GM19239 (cell line): Measurements from ENCODE around the gene SUB1.
"Not testable (repeated sequence)": the region's sequence is repeated elsewhere in the genome, so short reads cannot be mapped to it uniquely, and the experiment has no call there.

Experiments used
- DNase-seq: peaks from one replicate; pipeline ENCODE4 v3.0.0; 2011; ENCODE audit warnings: low spot score; ENCODE audit not compliant: insufficient read length
- FAIRE-seq: peaks from 2 replicates; lab custom pipeline; 2011; peaks lifted over from hg19 to GRCh38; lab: Jason Lieb, UNC

Gene SUB1

DNA sequence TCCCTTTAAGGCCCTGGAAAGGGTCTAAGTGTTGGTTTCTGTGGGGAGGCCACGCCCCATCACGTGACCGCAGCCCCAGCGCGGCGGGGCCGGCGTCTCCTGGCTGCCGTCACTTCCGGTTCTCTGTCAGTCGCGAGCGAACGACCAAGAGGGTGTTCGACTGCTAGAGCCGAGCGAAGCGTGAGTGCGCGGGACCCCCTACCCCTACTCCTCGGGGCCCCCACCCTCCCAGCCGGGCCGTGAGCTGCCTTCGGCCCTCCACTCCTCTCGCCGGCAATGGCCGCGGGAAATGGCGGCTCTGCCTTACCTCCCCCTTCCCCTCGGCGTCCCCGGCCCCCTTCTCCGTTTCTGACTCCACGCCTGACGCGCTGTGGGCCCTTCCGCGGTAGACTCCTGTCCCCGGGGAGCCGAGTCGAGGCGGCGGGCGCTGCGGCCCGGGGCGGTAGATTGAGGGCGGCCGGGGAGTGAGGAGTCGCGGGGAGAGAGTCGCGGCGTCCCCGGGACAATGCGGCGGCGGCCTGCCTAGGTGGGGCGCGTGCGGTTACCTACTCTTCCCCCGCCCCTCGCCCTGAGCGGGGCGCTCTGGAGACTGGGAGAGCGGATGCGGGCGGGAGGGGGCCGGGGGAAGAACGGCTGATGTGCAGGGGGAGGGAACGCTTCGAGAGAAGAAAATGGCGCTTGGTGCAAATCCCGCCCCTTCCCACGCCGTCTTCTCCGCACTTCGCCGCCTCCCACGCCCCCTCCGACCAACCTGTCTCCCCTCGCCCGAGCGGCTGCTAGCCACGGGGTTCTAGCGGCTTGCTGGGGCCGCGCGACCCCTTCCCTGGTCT, at the start of gene SUB1:
Gene SUB1, plus strand, starts transcription at position 112 of the 830 bp plus-strand sequence. CDS start 2,956 bp downstream, outside the sequence.
- FAIRE-seq (peak; percentile 83), DNase-seq (peak; percentile 62)

DNA sequence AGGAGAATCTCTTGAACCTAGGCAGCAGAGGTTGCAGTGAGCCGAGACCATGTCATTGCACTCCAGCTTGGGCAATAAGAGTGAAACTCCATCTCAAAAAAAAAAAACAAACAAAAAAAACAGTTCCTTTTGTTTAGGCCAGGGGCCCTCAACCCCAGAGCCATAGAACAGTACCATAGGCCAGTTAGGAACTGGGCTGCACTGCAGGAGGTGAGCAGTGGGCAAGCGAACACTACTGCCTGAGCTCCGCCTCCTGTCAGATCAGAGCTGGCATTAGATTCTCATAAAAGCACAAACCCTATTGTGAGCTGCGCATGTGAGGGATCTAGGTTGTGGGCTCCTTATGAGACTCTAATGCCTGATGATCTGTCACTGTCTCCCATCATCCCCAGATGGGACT, 49.1 kb upstream of the SUB1 start:
- no peak for DNase-seq
- peak; percentile 54 for FAIRE-seq

GRCh38 chr5:32537437-32538029, 47.8 kb upstream of the SUB1 start:
- DNase-seq, result not testable (repeated sequence)

DNA sequence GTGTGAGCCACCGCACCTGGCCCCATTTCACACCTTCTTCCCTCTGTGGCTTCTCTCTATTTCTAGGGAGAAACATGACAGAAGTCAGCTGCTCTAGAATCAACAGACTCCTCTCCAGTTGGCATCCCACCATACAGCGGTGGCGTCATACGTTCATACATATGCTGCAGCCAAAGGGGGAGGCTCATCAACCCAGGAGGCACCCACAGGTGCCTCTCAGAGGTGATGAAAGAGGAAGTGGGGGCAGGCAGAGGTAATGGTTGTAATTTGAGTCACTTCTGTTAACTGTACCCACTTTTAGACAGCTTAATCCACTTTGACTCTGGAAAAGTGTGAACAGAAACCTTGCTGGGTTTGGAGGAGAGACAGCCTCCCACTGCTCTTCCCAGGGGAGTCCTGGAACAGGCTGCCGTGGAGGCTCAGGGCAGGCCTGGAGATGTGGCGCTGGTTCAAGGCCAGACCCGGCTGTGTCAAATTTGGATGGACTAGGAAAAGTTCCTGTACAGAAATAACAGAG, 47.3 kb upstream of the SUB1 start:
- DNase-seq (no peak), FAIRE-seq (peak; percentile 82)

More at GRCh38 chr5:32537437-32538029, 47.8 kb upstream of the SUB1 start:
- FAIRE-seq, result not testable (repeated sequence)

GRCh38 chr5:32539981-32540845, 45.1 kb upstream of the SUB1 start:
- DNase-seq (no peak), FAIRE-seq (peak; percentile 18)

- no peak for DNase-seq
- FAIRE-seq, result peak; percentile 14
Measured at GRCh38 chr5:32541241-32541640, 44.1 kb upstream of the SUB1 start.

GRCh38 chr5:32542216-32543059, 42.9 kb upstream of the SUB1 start:
- DNase-seq (no peak), FAIRE-seq (peak; percentile 93)

GRCh38 chr5:32543291-32543690, 42.1 kb upstream of the SUB1 start:
- FAIRE-seq (no peak), DNase-seq (no peak)

DNA sequence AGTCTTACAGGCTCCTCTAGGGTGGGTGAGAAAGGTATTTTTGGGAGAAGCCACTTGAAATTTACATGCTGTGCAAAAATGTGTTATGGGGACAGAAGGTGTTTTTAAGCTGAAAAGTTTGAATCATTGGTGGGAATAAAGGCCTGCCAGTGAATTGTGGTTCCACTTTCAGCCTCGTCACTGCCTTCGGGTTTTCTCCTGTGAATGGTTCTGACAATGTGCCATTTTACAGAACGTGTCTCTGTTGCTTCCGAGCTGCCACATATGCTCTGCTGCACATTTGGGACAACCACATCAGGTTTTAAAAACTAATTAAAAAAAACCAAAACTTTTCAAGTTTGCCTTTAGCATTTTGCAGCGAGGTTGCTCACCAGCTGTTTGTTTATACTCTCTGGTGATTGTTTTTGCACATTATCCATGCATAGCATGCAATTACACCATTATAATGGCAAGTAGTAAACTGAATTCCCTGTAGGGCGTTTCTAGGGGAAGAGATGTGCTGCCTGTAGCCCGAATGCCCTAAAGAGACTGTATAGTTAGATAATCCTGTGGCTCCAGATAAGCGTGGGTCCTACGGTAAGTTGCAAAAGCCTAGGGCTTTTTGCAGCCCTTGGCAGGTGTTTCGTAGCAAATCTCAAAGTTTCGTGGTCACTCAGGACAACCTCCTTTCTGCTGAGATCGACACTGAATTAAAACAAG, 40.1 kb upstream of the SUB1 start:
- no peak for FAIRE-seq
- no peak for DNase-seq

- DNase-seq (no peak), FAIRE-seq (no peak)
Measured at GRCh38 chr5:32551194-32551593, 34.2 kb upstream of the SUB1 start.

DNA sequence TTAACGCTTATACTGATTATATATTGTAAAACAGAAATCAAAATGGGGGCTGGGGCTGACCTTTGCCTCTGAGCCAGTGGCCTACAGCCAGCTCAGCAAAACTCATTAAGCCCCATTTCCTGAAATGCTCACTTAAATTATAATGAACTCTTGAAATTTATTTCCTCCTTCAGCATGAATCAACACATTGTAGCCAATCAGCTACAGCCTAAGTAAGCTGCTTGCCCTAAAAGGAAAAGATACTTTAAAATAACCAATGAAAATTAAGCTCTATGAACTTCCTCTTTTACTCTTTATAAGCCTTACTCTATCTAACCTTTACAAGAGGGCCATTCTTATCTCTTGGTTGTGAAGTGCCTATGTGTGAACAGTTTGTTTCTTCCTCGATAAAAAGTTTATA, 33.5 kb upstream of the SUB1 start:
- DNase-seq, result no peak

GRCh38 chr5:32552491-32552890, 32.9 kb upstream of the SUB1 start:
- FAIRE-seq, DNase-seq: not testable (repeated sequence)

More for the DNA sequence above, 33.5 kb upstream of the SUB1 start:
- no peak for FAIRE-seq

GRCh38 chr5:32552936-32553335, 32.4 kb upstream of the SUB1 start:
- DNase-seq (no peak), FAIRE-seq (no peak)

DNA sequence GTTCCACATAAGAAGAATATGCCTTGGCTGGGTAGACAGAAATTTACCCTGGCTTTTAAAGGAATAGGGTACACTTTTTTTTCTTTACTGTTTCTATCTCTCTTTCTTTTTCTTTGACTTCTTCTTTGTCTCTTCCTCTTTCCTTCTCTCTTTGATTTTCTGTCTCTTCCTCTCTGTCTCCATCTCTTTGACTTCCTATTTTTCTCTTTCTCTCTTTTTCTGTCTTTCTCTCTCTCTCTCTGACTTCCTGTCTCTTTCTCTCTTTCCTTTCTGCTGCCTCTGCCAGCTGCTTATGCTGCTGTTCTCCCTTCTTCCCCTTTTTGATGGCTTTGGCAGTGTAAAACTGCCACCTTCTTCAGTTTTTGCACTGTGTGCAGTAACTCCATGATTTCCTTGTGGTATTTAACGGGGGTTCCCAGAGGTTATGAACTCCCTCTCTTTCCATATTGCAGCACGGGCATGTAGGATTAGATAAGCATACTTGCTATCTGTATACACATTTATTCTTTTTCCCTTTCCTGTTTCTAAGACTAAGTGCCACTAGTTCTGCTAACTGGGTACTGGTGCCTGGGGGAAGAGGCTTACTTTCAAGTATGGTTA, 31.1 kb upstream of the SUB1 start:
- not testable (repeated sequence) for DNase-seq, FAIRE-seq

- not testable (repeated sequence) for FAIRE-seq, DNase-seq
Measured at GRCh38 chr5:32556543-32556942, 28.8 kb upstream of the SUB1 start.

DNA sequence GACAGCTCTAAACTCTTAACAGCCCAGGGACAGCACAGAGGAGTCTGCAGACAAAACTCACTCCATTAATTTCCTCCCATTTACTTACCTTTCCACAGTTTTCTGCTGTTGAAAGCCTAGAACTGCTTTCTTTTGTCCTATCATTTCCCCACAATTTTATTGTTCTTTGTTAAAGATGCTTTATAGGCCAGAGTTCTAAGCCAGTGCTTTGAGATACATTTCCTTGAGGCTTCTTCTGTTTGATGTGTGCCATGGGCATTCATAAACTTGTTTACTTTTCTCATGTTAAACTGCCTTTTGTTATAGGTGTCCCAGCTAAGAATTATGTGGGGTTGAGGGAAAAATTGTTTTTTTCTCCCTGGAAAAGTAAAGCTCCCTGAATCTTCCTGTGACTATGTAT, 25.9 kb upstream of the SUB1 start:
- DNase-seq, result no peak
- no peak for FAIRE-seq

DNA sequence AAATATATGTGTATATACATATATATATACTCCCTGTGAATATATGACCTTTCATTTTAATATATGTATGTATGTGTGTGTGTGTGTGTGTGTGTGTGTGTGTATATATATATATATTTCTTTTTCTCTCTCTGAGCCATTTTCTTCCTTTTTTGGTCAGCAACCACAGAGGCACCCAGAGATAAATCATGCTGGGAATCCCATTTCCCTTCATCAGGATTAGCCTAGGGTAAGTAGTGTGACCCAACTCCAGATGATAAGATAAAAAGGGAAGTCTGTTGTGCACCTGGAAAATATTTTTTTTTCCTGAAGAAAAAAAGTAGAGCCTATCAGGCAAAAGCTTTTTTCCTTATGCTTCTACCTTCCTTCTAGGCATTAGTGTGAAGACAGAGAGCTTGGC, 25.4 kb upstream of the SUB1 start:
- DNase-seq (no peak), FAIRE-seq (no peak)

DNA sequence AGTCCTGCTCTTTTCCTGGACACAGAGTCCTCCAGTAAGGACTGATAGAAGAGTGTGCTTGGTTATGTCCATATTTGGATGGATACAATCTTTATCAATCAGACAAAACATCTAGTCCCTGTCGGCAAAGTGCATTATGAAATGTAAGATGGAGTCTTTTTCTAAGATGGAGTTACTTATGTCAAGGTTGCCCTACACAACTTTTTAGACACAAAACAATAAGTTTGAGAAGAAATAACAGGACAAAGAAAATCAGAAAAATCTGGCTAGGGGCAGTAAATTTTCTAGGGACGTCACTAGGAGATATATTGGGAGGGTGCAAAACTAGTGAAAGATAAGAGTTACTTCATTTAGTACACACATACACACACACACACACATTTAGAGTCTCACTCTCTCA, 23.3 kb upstream of the SUB1 start:
- FAIRE-seq, result no peak
- no peak for DNase-seq
